ENCODE data around the gene TMTC2.

- TF ChIP-seq YY1 (IDR thresholded peaks at IDR 0.05; ENCODE audit: insufficient read depth, insufficient read length) (no peak), SUZ12 (IDR thresholded peaks at IDR 0.05; ENCODE audit: extremely low read depth, insufficient read depth, insufficient read length) (no peak)
Measured at GRCh38 chr12:82758749-82759330, 72.1 kb downstream of the TMTC2 start.
